ENCODE results near the gene PCSK6.

The PCSK6 gene

GRCh38 chr15:101522621-101523559 lies 33.4 kb upstream of the PCSK6 start:
- DNase-seq = no peak

GRCh38 chr15:101522091-101522490 lies 32.6 kb upstream of the PCSK6 start:
- no peak for DNase-seq

GRCh38 chr15:101521591-101521990 lies 32.1 kb upstream of the PCSK6 start:
- no peak for DNase-seq

- no peak for DNase-seq
Observed at GRCh38 chr15:101521069-101521468, 31.6 kb upstream of the PCSK6 start.

- no peak for DNase-seq
Observed at GRCh38 chr15:101520395-101520794, 30.9 kb upstream of the PCSK6 start.

GRCh38 chr15:101517504-101517903 lies 28.0 kb upstream of the PCSK6 start:
- DNase-seq = no peak

- no peak for DNase-seq
Observed at GRCh38 chr15:101514318-101514717, 24.8 kb upstream of the PCSK6 start.

- no peak for DNase-seq
Observed at GRCh38 chr15:101511717-101512116, 22.2 kb upstream of the PCSK6 start.

GRCh38 chr15:101510212-101511197 lies 21.0 kb upstream of the PCSK6 start:
- no peak for DNase-seq

GRCh38 chr15:101509279-101509678 lies 19.8 kb upstream of the PCSK6 start:
- no peak for DNase-seq

GRCh38 chr15:101506491-101506890 lies 17.0 kb upstream of the PCSK6 start:
- DNase-seq = no peak

- no peak for DNase-seq
Observed at GRCh38 chr15:101505610-101506337, 16.3 kb upstream of the PCSK6 start.

- DNase-seq = no peak
Observed at GRCh38 chr15:101504866-101505609, 15.5 kb upstream of the PCSK6 start.

- DNase-seq = no peak
Observed at GRCh38 chr15:101504373-101504772, 14.9 kb upstream of the PCSK6 start.

GRCh38 chr15:101503296-101503599 lies 13.7 kb upstream of the PCSK6 start:
- no peak for DNase-seq

GRCh38 chr15:101502572-101503295 lies 13.2 kb upstream of the PCSK6 start:
- DNase-seq = no peak

GRCh38 chr15:101501703-101502373 lies 12.3 kb upstream of the PCSK6 start:
- peak in 2 of 5 donors; percentile 22 to 48 for DNase-seq

- DNase-seq = peak in 1 of 5 donors; percentile 41
Observed at GRCh38 chr15:101500865-101501551, 11.5 kb upstream of the PCSK6 start.

GRCh38 chr15:101499863-101500713 lies 10.6 kb upstream of the PCSK6 start:
- peak in 1 of 5 donors; percentile 79 for DNase-seq
